DMS 273 treated with DMSO at 0.1 percent for 48 hours (cell line): ENCODE measurements around the gene ATP8B4.

Source experiments
- DNase-seq: peaks from one replicate; lab custom pipeline; 2025; lab: John Stamatoyannopoulos, UW

ATP8B4 gene

GRCh38 chr15:50064673-50065072 is 54.4 kb downstream of the ATP8B4 start:
- DNase-seq, result no peak

GRCh38 chr15:50063226-50063625 is 55.8 kb downstream of the ATP8B4 start:
- no peak for DNase-seq

GRCh38 chr15:50061503-50061902 is 57.5 kb downstream of the ATP8B4 start:
- DNase-seq, result no peak

GRCh38 chr15:50059883-50060282 is 59.1 kb downstream of the ATP8B4 start:
- DNase-seq, result no peak

- no peak for DNase-seq
Observed at GRCh38 chr15:50059203-50059772, 59.7 kb downstream of the ATP8B4 start.

- no peak for DNase-seq
Observed at GRCh38 chr15:50057905-50058639, 61.0 kb downstream of the ATP8B4 start.

GRCh38 chr15:50057196-50057595 is 61.8 kb downstream of the ATP8B4 start:
- DNase-seq, result no peak

- DNase-seq, result no peak
Observed at GRCh38 chr15:50055750-50056157, 63.3 kb downstream of the ATP8B4 start.

- DNase-seq, result no peak
Observed at GRCh38 chr15:50055332-50055731, 63.7 kb downstream of the ATP8B4 start.

GRCh38 chr15:50053055-50053856 is 65.8 kb downstream of the ATP8B4 start:
- DNase-seq, result no peak

GRCh38 chr15:50051811-50052419 is 67.1 kb downstream of the ATP8B4 start:
- DNase-seq, result no peak

- no peak for DNase-seq
Observed at GRCh38 chr15:50050986-50051743, 67.9 kb downstream of the ATP8B4 start.

- no peak for DNase-seq
Observed at GRCh38 chr15:50049871-50050270, 69.2 kb downstream of the ATP8B4 start.

GRCh38 chr15:50046867-50047266 is 72.2 kb downstream of the ATP8B4 start:
- DNase-seq, result no peak

- DNase-seq, result no peak
Observed at GRCh38 chr15:50046159-50046558, 72.9 kb downstream of the ATP8B4 start.

- DNase-seq, result no peak
Observed at GRCh38 chr15:50044904-50045303, 74.1 kb downstream of the ATP8B4 start.

GRCh38 chr15:50044406-50044805 is 74.6 kb downstream of the ATP8B4 start:
- DNase-seq, result no peak

GRCh38 chr15:50042775-50043174 is 76.3 kb downstream of the ATP8B4 start:
- DNase-seq, result no peak

- DNase-seq, result no peak
Observed at GRCh38 chr15:50030456-50030855, 88.6 kb downstream of the ATP8B4 start.

- no peak for DNase-seq
Observed at GRCh38 chr15:50028326-50028725, 90.7 kb downstream of the ATP8B4 start.

- DNase-seq, result no peak
Observed at GRCh38 chr15:50024281-50024680, 94.8 kb downstream of the ATP8B4 start.

GRCh38 chr15:50018491-50018890 is 100.5 kb downstream of the ATP8B4 start:
- DNase-seq, result no peak
